Upper lobe of left lung (tissue), 4 donors: ENCODE data around the gene SORBS2.

ENCODE experiments used
- CTCF ChIP-seq, 6 experiments: fragments of 450-650 bp in 4 of 6; fragments of 200-600 bp in 2 of 6; sonication (generic) in 2 of 6; IDR thresholded peaks; one replicate each; pipeline ENCODE4 v1.5.1; 2016 to 2019; ENCODE audit warnings: antibody characterized with exemption in 6 of 6
- EP300 ChIP-seq, 4 donors: sonication (generic); formaldehyde crosslinking; IDR thresholded peaks; one replicate each; pipeline ENCODE4 v1.5.1; 2017; ENCODE audit warnings: antibody characterized with exemption in 4 of 4, control low read depth in 2 of 4
- POLR2A ChIP-seq, 4 donors: fragments of 450-650 bp; IDR thresholded peaks; one replicate each; pipeline ENCODE4 v1.5.1; 2016 to 2017; ENCODE audit warnings: antibody characterized with exemption in 4 of 4, mild to moderate bottlenecking in 2 of 4
- POLR2AphosphoS5 ChIP-seq, 2 donors: sonication (generic); formaldehyde crosslinking; IDR thresholded peaks; one replicate each; pipeline ENCODE4 v1.5.1; 2017; ENCODE audit warnings: antibody characterized with exemption in 2 of 2

- TF ChIP-seq CTCF (IDR thresholded peaks at IDR 0.05) (no peak), POLR2A (IDR thresholded peaks at IDR 0.05) (no peak), POLR2AphosphoS5 (IDR thresholded peaks at IDR 0.05) (no peak), EP300 (IDR thresholded peaks at IDR 0.05) (no peak)
These were observed 226.8 kb downstream of the SORBS2 start for GRCh38 chr4:185585211-185585610.
